IMR-90 (cell line): ENCODE results near the gene TFPI.

ENCODE experiments used
- POLR2A ChIP-seq: IDR thresholded peaks from 2 replicates; pipeline ENCODE4 v1.6.1; 2012; ENCODE audit warnings: mild to moderate bottlenecking, low read depth, low read length
- TF ChIP-seq, protein P1 (sequence below): conservative IDR thresholded peaks from 2 replicates; pipeline ENCODE4 v1.5.1; 2012; ENCODE audit warnings: mild to moderate bottlenecking, low read depth, low read length, improper control_type of control experiment

GRCh38 chr2:187446711-187447110 lies 107.5 kb downstream of the TFPI start:
- TF ChIP-seq, protein P1, sequence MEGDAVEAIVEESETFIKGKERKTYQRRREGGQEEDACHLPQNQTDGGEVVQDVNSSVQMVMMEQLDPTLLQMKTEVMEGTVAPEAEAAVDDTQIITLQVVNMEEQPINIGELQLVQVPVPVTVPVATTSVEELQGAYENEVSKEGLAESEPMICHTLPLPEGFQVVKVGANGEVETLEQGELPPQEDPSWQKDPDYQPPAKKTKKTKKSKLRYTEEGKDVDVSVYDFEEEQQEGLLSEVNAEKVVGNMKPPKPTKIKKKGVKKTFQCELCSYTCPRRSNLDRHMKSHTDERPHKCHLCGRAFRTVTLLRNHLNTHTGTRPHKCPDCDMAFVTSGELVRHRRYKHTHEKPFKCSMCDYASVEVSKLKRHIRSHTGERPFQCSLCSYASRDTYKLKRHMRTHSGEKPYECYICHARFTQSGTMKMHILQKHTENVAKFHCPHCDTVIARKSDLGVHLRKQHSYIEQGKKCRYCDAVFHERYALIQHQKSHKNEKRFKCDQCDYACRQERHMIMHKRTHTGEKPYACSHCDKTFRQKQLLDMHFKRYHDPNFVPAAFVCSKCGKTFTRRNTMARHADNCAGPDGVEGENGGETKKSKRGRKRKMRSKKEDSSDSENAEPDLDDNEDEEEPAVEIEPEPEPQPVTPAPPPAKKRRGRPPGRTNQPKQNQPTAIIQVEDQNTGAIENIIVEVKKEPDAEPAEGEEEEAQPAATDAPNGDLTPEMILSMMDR: no peak
- no peak for TF ChIP-seq POLR2A
